IMR-90 (cell line): ENCODE measurements around the gene TRMT10A.

ENCODE experiments used
- CTCF ChIP-seq: conservative IDR thresholded peaks from 2 replicates; pipeline ENCODE4 v1.5.1; 2012; ENCODE audit warnings: mild to moderate bottlenecking, low read depth, low read length, improper control_type of control experiment
- FOS ChIP-seq: fragments of 150-350 bp; IDR thresholded peaks from 2 replicates; pipeline ENCODE4 v1.6.1; 2016; ENCODE audit warnings: low read depth, low read length
- MAFK ChIP-seq: IDR thresholded peaks from 2 replicates; pipeline ENCODE4 v1.6.1; 2012; ENCODE audit warnings: low read depth, low read length, improper control_type of control experiment
- MXI1 ChIP-seq: IDR thresholded peaks from 2 replicates; pipeline ENCODE4 v1.6.1; 2012; ENCODE audit warnings: low read depth, mild to moderate bottlenecking, low read length, moderate library complexity, borderline replicate concordance
- POLR2A ChIP-seq: IDR thresholded peaks from 2 replicates; pipeline ENCODE4 v1.6.1; 2012; ENCODE audit warnings: mild to moderate bottlenecking, low read depth, low read length
- RFX5 ChIP-seq: IDR thresholded peaks from 2 replicates; pipeline ENCODE4 v1.8.0; 2012; ENCODE audit warnings: low read depth, mild to moderate bottlenecking, low read length, moderate library complexity
- SMC3 ChIP-seq: fragments of 150-350 bp; IDR thresholded peaks from 2 replicates; pipeline ENCODE4 v1.6.1; 2016; ENCODE audit warnings: low read depth, mild to moderate bottlenecking, antibody characterized with exemption, low read length, moderate library complexity

DNA sequence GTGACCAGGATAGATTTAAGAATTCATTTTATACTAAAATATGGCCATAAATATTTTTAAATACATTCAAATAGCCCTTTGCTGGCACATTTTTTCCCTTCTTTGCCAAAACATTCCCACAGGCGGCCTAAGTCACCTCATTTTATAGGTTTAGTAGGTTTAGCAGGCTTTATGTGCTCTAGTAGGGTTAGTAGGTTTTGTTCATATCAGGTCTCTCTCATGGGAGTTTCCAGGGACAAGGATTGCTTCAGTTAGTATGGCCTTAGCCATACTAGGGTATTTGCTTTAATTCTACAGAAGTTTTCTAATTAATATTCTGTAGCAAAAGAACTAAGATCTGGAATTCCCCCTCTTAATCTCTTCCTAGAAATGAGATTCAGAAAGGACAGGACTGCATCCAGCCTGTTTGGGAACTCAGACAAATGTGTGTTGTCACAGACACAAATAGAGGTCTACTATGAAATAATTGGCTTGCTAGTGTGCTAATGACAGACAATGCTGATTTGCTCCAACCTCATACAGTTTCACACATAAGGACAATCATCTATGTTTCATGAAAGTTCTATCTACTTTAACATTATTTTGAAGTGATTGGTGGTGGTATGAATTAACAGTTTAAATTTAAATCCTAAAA, 10.0 kb upstream of the TRMT10A start:
- TF ChIP-seq POLR2A (no peak), CTCF (no peak), FOS (no peak), MXI1 (no peak), RFX5 (no peak), MAFK (no peak), SMC3 (no peak)
